ENCODE data around the gene BRD7.

The BRD7 gene

DNA sequence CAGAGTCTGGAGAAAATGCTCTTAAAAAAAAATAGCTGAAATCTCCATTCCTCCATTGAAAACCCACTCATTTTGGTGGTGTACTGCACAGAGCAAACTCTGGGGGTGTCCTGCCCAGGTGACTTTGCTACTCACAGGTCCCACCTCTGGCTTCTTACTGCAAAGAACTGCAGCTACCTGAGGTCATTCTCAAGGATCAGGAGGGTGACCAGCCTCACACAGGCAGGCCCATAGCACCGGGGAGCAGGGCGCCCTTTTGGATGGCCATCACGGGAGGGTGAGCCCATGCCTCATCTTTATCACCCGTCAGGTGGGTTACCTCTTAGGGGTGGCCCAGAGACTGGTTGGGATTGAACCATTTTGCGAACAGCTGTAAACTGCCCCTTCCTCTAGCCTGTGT lies 32.6 kb upstream of the BRD7 start:
- TF ChIP-seq POLR2AphosphoS5 (IDR thresholded peaks at IDR 0.05; ENCODE audit: borderline replicate concordance, low read depth, low read length): no peak
- no peak for TF ChIP-seq EZH2 (IDR thresholded peaks at IDR 0.05)
- no peak for TF ChIP-seq FOXP2 (optimal IDR thresholded peaks at IDR 0.05; ENCODE audit: control extremely low read depth, extremely low read length, insufficient read depth)
- Histone ChIP-seq H3K9ac (ENCODE audit: insufficient read length) (no peak overlapping the region), H3K4me3 (no peak overlapping the region), H3K27ac (no peak overlapping the region), H3K36me3 (ENCODE audit: insufficient read depth, low read length) (no peaks in the 10 kb centered on the region), H3K9me3 (ENCODE audit: low read depth, low read length) (no peaks in the 10 kb centered on the region)
- no peak for DNase-seq (ENCODE audit: low read depth, low spot score)

DNA sequence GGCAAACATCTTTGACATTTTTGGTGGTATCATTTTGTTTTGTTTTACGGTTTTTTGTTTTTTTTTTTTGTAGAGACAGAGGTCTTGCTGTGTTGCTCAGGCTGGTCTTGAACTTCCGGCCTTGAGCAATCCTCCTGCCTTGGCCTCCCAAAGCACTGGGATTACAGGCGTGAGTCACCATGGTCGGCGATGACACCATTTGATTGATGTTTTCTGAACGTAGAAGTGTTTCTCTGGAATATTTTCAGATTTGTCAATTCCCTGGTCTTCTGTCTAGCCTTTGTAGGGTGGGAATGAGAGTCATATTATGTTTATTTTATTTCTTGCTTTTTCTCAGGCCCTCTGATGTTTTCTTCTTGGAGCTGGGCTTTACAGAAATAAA lies 32.2 kb upstream of the BRD7 start:
- Histone ChIP-seq H3K36me3 (ENCODE audit: insufficient read depth, low read length) (no peaks in the 10 kb centered on the region), H3K27ac (no peak overlapping the region), H3K9me3 (ENCODE audit: low read depth, low read length) (no peaks in the 10 kb centered on the region), H3K4me3 (no peak overlapping the region), H3K9ac (ENCODE audit: insufficient read length) (no peak overlapping the region)
- no peak for TF ChIP-seq EZH2 (IDR thresholded peaks at IDR 0.05)
- no peak for TF ChIP-seq FOXP2 (optimal IDR thresholded peaks at IDR 0.05; ENCODE audit: control extremely low read depth, extremely low read length, insufficient read depth)
- TF ChIP-seq POLR2AphosphoS5 (IDR thresholded peaks at IDR 0.05; ENCODE audit: borderline replicate concordance, low read depth, low read length): no peak
- no peak for DNase-seq (ENCODE audit: low read depth, low spot score)

DNA sequence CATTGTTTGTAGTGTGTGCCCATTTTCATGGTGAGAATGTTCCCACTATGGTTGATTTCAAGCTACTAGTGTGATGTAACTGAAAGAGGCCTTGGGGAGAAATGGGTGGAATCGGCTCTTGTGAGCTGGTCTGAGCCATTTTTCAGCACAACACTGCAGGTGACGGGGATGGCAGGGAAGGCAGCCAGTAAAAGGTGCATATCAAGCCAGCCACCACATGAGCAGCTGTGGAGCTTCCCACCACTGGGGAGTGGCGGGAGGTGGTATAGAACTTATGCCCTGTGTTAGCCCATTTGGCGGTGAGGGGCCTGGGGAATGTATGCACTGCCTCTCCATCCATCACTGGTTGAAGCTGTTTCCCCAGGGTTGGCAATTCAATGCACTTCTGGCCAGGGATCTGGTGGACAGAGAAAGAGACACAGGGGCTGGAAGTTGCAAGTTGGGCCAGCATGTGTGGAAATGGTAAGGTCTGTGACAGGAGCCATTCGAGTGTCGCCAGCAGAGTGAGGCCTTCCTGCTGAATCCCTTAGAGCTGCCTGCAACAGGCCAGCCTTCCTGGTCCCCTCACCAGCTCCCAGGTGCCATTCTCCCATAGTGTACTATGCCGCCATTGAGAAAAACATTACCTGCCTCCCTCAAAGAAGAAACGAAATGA lies 31.7 kb upstream of the BRD7 start:
- Histone ChIP-seq H3K9ac (ENCODE audit: insufficient read length) (no peak overlapping the region), H3K36me3 (ENCODE audit: insufficient read depth, low read length) (no peaks in the 10 kb centered on the region), H3K9me3 (ENCODE audit: low read depth, low read length) (no peaks in the 10 kb centered on the region), H3K4me3 (no peak overlapping the region), H3K27ac (no peak overlapping the region)
- DNase-seq (ENCODE audit: low read depth, low spot score): no peak
- TF ChIP-seq POLR2AphosphoS5 (IDR thresholded peaks at IDR 0.05; ENCODE audit: borderline replicate concordance, low read depth, low read length) (no peak), FOXP2 (optimal IDR thresholded peaks at IDR 0.05; ENCODE audit: control extremely low read depth, extremely low read length, insufficient read depth) (no peak), EZH2 (IDR thresholded peaks at IDR 0.05) (no peak)

DNA sequence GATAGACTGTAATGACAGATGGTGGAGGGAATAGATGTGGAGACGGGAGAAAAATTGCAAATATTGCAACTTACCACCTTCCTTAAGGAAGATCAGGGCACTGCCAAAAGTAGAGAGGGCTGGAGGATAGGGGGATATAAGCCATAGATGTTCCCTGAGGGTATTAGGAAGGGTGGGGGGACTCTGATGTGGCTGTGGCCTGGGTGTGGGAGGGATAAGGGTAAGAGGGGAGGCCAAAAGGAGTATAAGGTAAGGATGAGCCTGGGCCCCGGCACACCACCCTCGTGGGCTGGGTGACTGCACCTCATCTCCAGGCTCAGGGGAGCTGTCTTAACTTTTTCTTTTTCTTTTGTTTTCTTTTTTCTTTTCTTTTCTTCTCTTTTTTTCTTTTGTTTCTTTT lies 30.6 kb upstream of the BRD7 start:
- no peak for DNase-seq (ENCODE audit: low read depth, low spot score)
- no peak for TF ChIP-seq EZH2 (IDR thresholded peaks at IDR 0.05)
- TF ChIP-seq POLR2AphosphoS5 (IDR thresholded peaks at IDR 0.05; ENCODE audit: borderline replicate concordance, low read depth, low read length): no peak
- no peak for TF ChIP-seq FOXP2 (optimal IDR thresholded peaks at IDR 0.05; ENCODE audit: control extremely low read depth, extremely low read length, insufficient read depth)
- no peak overlapping the region for H3K4me3 ChIP-seq
- H3K9me3 ChIP-seq (ENCODE audit: low read depth, low read length): no peaks in the 10 kb centered on the region
- H3K9ac ChIP-seq (ENCODE audit: insufficient read length): no peak overlapping the region
- H3K36me3 ChIP-seq (ENCODE audit: insufficient read depth, low read length): no peaks in the 10 kb centered on the region
- H3K27ac ChIP-seq: no peak overlapping the region

DNA sequence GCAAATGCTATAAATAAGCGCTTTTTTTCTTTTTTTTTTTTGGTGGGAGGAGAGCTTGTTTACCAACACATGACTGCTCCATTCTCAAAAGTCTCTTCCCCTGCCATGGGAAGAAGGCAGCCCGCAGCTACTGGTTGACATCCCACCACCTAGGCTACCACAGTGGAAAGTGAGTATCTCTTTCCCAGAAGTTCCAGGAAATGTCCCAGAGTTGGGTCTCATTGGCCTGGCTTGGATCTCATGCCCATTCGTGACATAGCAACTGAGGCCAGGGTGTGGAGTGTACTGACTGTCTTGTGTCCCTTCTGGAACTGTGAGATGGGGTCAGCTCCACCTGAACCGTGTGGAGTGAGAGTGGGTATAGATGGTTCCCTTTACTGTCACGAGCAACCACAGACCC lies 29.5 kb upstream of the BRD7 start:
- Histone ChIP-seq H3K36me3 (ENCODE audit: insufficient read depth, low read length) (no peaks in the 10 kb centered on the region), H3K27ac (no peak overlapping the region), H3K9ac (ENCODE audit: insufficient read length) (no peak overlapping the region), H3K9me3 (ENCODE audit: low read depth, low read length) (no peaks in the 10 kb centered on the region), H3K4me3 (no peak overlapping the region)
- DNase-seq (ENCODE audit: low read depth, low spot score): no peak
- TF ChIP-seq FOXP2 (optimal IDR thresholded peaks at IDR 0.05; ENCODE audit: control extremely low read depth, extremely low read length, insufficient read depth) (no peak), POLR2AphosphoS5 (IDR thresholded peaks at IDR 0.05; ENCODE audit: borderline replicate concordance, low read depth, low read length) (no peak), EZH2 (IDR thresholded peaks at IDR 0.05) (no peak)

DNA sequence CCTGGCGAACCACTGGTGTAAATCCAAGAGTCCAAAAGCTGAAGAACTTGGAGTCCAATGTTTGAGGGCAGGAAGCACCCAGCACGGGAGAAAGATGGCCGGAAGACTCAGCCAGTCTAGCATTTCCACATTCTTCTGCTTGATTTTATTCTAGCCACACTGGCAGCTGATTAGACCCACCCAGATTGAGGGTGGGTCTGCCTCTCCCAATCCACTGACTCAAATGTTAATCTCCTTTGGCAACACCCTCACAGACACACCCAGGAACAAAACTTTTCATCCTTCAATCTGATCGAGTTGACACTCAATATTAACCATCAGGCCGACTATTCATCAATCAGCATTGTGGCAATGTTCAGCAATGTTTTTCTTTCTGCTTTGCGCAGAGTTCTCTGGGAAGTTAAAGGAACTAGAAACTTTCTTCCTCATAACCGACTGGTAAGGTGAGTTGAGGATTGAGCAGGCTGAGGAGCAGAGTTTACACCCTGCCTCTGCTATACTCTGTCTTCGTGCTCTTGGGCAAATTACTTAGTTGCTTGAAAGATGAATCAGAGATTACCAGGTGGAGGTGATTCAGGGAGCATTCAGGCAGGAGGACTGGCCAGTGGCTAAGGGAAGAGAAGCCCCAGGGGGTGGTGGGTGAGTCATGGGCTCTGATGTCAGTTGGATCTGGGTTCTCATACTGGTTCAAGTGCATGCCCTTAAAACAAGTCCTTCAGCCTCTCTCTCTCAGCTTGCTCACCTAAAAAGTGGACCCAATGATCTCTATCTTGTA lies 28.2 kb upstream of the BRD7 start:
- TF ChIP-seq FOXP2 (optimal IDR thresholded peaks at IDR 0.05; ENCODE audit: control extremely low read depth, extremely low read length, insufficient read depth) (no peak), POLR2AphosphoS5 (IDR thresholded peaks at IDR 0.05; ENCODE audit: borderline replicate concordance, low read depth, low read length) (no peak), EZH2 (IDR thresholded peaks at IDR 0.05) (no peak)
- H3K27ac ChIP-seq: no peak overlapping the region
- no peaks in the 10 kb centered on the region for H3K9me3 ChIP-seq (ENCODE audit: low read depth, low read length)
- H3K4me3 ChIP-seq: no peak overlapping the region
- H3K36me3 ChIP-seq (ENCODE audit: insufficient read depth, low read length): no peaks in the 10 kb centered on the region
- DNase-seq (ENCODE audit: low read depth, low spot score): no peak
- no peak overlapping the region for H3K9ac ChIP-seq (ENCODE audit: insufficient read length)

DNA sequence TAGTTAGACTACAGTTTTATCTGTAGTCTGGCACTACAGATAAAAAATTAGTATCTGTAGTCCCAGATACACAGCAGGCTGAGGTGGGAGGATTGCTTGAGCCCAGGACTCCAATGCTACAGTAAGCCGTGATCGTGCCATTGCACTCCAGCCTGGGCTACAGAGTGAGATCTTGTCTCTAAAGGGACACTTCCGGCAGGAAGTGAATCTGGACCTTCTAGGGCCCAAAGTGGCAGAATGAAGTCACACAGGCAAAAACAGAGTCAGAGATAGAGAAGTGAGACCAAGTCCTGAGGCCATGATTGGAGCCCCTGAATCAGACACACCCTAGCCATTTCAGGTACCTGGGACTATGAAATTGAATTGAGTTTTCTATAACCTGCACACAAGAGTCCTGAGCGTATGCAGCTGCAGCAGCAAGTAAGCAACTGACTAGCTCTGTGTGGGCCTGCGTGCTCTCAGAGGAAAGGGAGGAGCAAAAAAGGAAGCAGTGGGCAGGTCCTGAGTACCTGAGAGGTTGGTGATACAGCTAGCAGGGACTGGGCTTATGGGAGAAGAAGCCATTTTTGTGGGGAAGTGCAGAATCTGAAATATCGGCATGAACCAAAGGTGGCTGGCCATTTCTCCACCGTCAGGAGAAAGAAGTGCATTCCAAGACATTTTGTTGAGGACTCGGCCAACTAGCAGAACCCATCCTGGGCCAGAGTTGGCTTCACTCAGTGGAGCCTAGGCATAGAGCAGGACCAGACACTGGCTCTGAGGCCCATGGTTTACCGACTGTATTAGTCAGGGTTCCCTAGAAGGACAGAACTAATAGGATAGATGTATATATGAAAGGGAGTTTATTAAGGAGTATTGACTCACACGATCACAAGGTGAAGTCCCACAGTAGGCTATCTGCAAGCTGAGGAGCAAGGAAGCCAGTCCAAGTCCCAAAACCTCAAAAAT lies 27.2 kb upstream of the BRD7 start:
- H3K9me3 ChIP-seq (ENCODE audit: low read depth, low read length): no peaks in the 10 kb centered on the region
- TF ChIP-seq FOXP2 (optimal IDR thresholded peaks at IDR 0.05; ENCODE audit: control extremely low read depth, extremely low read length, insufficient read depth) (no peak), EZH2 (IDR thresholded peaks at IDR 0.05) (no peak), POLR2AphosphoS5 (IDR thresholded peaks at IDR 0.05; ENCODE audit: borderline replicate concordance, low read depth, low read length) (no peak)
- no peaks in the 10 kb centered on the region for H3K36me3 ChIP-seq (ENCODE audit: insufficient read depth, low read length)
- DNase-seq (ENCODE audit: low read depth, low spot score): no peak
- no peak overlapping the region for H3K27ac ChIP-seq
- no peak overlapping the region for H3K9ac ChIP-seq (ENCODE audit: insufficient read length)
- no peak overlapping the region for H3K4me3 ChIP-seq
